SW480 (cell line): ENCODE results near the gene ZDHHC5.
"Not testable (repeated sequence)": the region's sequence is repeated elsewhere in the genome, so short reads cannot be mapped to it uniquely, and the experiment has no call there.

Experiments
- DNase-seq: peaks from one replicate; pipeline ENCODE4 v3.0.0-alpha.2; 2016; ENCODE audit warnings: low spot score

ZDHHC5 gene

GRCh38 chr11:57644748-57645688 is 22.9 kb upstream of the ZDHHC5 start:
- DNase-seq = peak; percentile 73

GRCh38 chr11:57645689-57646085 is 22.2 kb upstream of the ZDHHC5 start:
- no peak for DNase-seq

- no peak for DNase-seq
Measured at GRCh38 chr11:57646194-57646798, 21.6 kb upstream of the ZDHHC5 start.

- no peak for DNase-seq
Measured at GRCh38 chr11:57646799-57647303, 21.1 kb upstream of the ZDHHC5 start.

GRCh38 chr11:57647372-57647771 is 20.5 kb upstream of the ZDHHC5 start:
- DNase-seq = no peak

GRCh38 chr11:57647960-57648800 is 19.7 kb upstream of the ZDHHC5 start:
- no peak for DNase-seq

GRCh38 chr11:57648801-57649735 is 18.8 kb upstream of the ZDHHC5 start:
- DNase-seq = no peak

GRCh38 chr11:57649826-57650738 is 17.8 kb upstream of the ZDHHC5 start, which contains the start of gene YPEL4:
Gene YPEL4, minus strand, starts transcription at chr11:57649912. Its CDS starts 2,805 bp downstream, at chr11:57647107.
- peak; percentile 58 for DNase-seq

- no peak for DNase-seq
Measured at GRCh38 chr11:57650739-57651090, 17.2 kb upstream of the ZDHHC5 start.

GRCh38 chr11:57651408-57651807 is 16.5 kb upstream of the ZDHHC5 start:
- DNase-seq = no peak

GRCh38 chr11:57652230-57652629 is 15.7 kb upstream of the ZDHHC5 start:
- DNase-seq = not testable (repeated sequence)

- DNase-seq = no peak
Measured at GRCh38 chr11:57652662-57653061, 15.3 kb upstream of the ZDHHC5 start.

GRCh38 chr11:57653163-57653562 is 14.8 kb upstream of the ZDHHC5 start:
- no peak for DNase-seq

- DNase-seq = no peak
Measured at GRCh38 chr11:57656885-57657193, 11.1 kb upstream of the ZDHHC5 start.

- peak; percentile 98 for DNase-seq
Measured at GRCh38 chr11:57657194-57658022, 10.5 kb upstream of the ZDHHC5 start, which contains the start of gene CLP1. Gene CLP1, plus strand, starts transcription at chr11:57657762. Its CDS starts 1,715 bp downstream, at chr11:57659477.

GRCh38 chr11:57658023-57658361 is 9.9 kb upstream of the ZDHHC5 start:
- no peak for DNase-seq

- DNase-seq = no peak
Measured at GRCh38 chr11:57659669-57660068, 8.2 kb upstream of the ZDHHC5 start.

- DNase-seq = no peak
Measured at GRCh38 chr11:57662893-57663292, 5.0 kb upstream of the ZDHHC5 start.

GRCh38 chr11:57663975-57664374 is 3.9 kb upstream of the ZDHHC5 start:
- no peak for DNase-seq
